ENCODE measurements around the gene RAD54L.
A peak's percentile ranks its signal among the peaks of the same experiment; 100 is the strongest.

RAD54L gene

DNA sequence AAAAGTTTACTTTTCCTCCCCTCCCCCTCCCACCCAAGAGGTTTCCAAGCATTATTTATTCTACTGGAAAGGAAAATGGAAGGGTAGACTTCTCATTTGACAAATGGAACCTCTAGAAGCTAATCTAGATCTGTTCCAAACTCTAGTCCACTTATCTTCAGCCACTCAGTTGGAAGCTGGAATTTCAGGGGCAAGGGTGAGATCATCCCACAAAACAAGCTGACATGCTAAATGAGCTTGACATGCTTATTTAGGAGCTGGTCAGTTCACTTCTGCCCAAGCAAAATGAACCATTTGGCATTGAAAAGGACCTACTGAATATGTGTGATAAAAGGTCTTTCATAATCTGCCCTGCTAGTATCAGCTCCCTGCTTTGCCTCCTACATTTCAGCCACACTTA lies 50.8 kb downstream of the RAD54L start:
- H3K4me1 ChIP-seq (ENCODE audit: low read length): peaks cover 9% of the 10 kb centered on the region
- no peaks in the 10 kb centered on the region for H3K9me3 ChIP-seq (ENCODE audit: insufficient read depth, low read length)
- no peaks in the 10 kb centered on the region for H3K27me3 ChIP-seq (ENCODE audit: low read depth, low read length)
- H3K9ac ChIP-seq (ENCODE audit: low read length): no peak overlapping the region
- H4K20me1 ChIP-seq (ENCODE audit: insufficient read depth, low read length): peaks cover 21% of the 10 kb centered on the region
- no peak for TF ChIP-seq EZH2phosphoT487 (IDR thresholded peaks at IDR 0.05; ENCODE audit: low read depth)
- TF ChIP-seq, protein P1, sequence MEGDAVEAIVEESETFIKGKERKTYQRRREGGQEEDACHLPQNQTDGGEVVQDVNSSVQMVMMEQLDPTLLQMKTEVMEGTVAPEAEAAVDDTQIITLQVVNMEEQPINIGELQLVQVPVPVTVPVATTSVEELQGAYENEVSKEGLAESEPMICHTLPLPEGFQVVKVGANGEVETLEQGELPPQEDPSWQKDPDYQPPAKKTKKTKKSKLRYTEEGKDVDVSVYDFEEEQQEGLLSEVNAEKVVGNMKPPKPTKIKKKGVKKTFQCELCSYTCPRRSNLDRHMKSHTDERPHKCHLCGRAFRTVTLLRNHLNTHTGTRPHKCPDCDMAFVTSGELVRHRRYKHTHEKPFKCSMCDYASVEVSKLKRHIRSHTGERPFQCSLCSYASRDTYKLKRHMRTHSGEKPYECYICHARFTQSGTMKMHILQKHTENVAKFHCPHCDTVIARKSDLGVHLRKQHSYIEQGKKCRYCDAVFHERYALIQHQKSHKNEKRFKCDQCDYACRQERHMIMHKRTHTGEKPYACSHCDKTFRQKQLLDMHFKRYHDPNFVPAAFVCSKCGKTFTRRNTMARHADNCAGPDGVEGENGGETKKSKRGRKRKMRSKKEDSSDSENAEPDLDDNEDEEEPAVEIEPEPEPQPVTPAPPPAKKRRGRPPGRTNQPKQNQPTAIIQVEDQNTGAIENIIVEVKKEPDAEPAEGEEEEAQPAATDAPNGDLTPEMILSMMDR (IDR thresholded peaks at IDR 0.05; ENCODE audit: low read depth, low read length): no peak
- H3K4me3 ChIP-seq (ENCODE audit: low read length): no peak overlapping the region
- H2AFZ ChIP-seq (ENCODE audit: low read depth, low read length): no peak overlapping the region
- no peak overlapping the region for H3K27ac ChIP-seq (ENCODE audit: low read length)
- H3K4me2 ChIP-seq (ENCODE audit: low read length): no peak overlapping the region
- H3K36me3 ChIP-seq (replicated peaks; ENCODE audit: low read depth, low read length): peaks cover 35% of the 10 kb centered on the region
- H3K79me2 ChIP-seq (ENCODE audit: low read length): peaks cover 57% of the 10 kb centered on the region

DNA sequence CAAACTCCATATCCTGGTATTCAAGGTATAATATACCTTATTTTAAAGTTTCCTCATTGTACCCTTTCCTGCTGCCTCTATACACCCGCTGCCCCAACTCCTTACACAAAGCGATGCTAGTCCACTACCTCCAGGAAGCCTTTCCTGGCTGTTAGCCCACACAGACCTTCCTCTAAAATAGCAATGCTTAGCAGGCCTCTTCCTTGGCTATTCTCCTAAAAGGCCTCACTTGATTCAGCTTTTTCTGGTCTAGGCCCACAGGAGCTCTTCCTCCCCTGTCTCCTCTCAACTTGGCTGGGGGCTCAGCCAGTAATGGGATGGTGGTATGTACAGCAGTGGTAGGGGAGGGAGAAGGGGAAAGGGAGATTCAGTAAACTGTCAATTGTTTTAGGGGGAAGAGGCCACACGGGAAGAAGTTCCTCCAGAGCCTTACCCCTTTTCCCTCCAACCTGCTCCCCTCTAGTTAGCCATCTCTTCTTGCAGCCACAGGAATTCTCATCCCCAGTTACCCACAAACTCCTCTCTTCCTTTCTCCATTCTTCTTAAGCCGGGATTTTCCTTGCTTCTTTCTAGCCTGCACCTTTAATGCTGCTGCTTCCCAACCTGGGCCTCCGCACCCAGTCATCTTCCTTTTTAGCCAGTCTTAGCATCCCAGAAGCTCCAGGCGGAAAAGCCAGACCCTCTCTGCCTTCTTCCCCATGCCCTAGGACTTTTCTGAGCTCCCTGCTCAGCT lies 53.3 kb downstream of the RAD54L start:
- H3K27me3 ChIP-seq (ENCODE audit: low read depth, low read length): no peaks in the 10 kb centered on the region
- H3K4me1 ChIP-seq (ENCODE audit: low read length): peaks cover 9% of the 10 kb centered on the region
- no peak overlapping the region for H2AFZ ChIP-seq (ENCODE audit: low read depth, low read length)
- no peak for TF ChIP-seq EZH2phosphoT487 (IDR thresholded peaks at IDR 0.05; ENCODE audit: low read depth)
- TF ChIP-seq, protein P1 (IDR thresholded peaks at IDR 0.05; ENCODE audit: low read depth, low read length): no peak
- H3K9ac ChIP-seq (ENCODE audit: low read length): peak overlapping the region; percentile 99
- H3K79me2 ChIP-seq (ENCODE audit: low read length): peaks cover 81% of the 10 kb centered on the region
- H3K9me3 ChIP-seq (ENCODE audit: insufficient read depth, low read length): no peaks in the 10 kb centered on the region
- H3K4me3 ChIP-seq (ENCODE audit: low read length): peak overlapping the region; percentile 98
- H4K20me1 ChIP-seq (ENCODE audit: insufficient read depth, low read length): peaks cover 21% of the 10 kb centered on the region
- peaks cover 35% of the 10 kb centered on the region for H3K36me3 ChIP-seq (replicated peaks; ENCODE audit: low read depth, low read length)
- peak overlapping the region; percentile 82 for H3K4me2 ChIP-seq (ENCODE audit: low read length)
- H3K27ac ChIP-seq (ENCODE audit: low read length): no peak overlapping the region; the same call in 1 of the 2 replicates

DNA sequence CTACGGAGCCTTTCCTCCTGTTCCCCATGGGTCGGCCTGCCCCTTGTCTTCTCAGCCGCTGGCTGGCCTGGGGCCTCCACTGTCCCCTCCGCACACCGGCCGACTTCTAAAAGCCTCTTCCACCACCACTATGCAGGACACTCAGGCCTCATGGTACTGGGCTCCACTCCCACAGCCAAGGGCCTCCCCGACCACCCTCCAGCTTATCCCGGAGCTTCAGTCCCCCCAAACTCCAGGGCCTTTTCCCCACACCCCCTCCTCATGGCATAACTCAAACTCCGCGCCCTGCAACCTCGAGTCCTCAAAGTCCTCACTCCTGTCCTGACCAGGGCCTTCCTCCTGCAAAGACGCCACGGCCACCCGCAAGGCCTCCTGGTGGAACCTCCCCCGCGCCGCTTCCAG lies 53.8 kb downstream of the RAD54L start:
- Histone ChIP-seq H3K36me3 (replicated peaks; ENCODE audit: low read depth, low read length) (peaks cover 37% of the 10 kb centered on the region), H3K9ac (ENCODE audit: low read length) (peak overlapping the region; percentile 99), H3K4me1 (ENCODE audit: low read length) (peaks cover 13% of the 10 kb centered on the region), H3K27me3 (ENCODE audit: low read depth, low read length) (no peaks in the 10 kb centered on the region), H3K9me3 (ENCODE audit: insufficient read depth, low read length) (no peaks in the 10 kb centered on the region), H2AFZ (ENCODE audit: low read depth, low read length) (no peak overlapping the region), H3K27ac (ENCODE audit: low read length) (peak overlapping the region; percentile 93), H4K20me1 (ENCODE audit: insufficient read depth, low read length) (peaks cover 21% of the 10 kb centered on the region), H3K79me2 (ENCODE audit: low read length) (peaks cover 87% of the 10 kb centered on the region), H3K4me3 (ENCODE audit: low read length) (peak overlapping the region; percentile 98), H3K4me2 (ENCODE audit: low read length) (peak overlapping the region; percentile 82)
- no peak for TF ChIP-seq EZH2phosphoT487 (IDR thresholded peaks at IDR 0.05; ENCODE audit: low read depth)
- TF ChIP-seq, protein P1 (IDR thresholded peaks at IDR 0.05; ENCODE audit: low read depth, low read length): no peak

DNA sequence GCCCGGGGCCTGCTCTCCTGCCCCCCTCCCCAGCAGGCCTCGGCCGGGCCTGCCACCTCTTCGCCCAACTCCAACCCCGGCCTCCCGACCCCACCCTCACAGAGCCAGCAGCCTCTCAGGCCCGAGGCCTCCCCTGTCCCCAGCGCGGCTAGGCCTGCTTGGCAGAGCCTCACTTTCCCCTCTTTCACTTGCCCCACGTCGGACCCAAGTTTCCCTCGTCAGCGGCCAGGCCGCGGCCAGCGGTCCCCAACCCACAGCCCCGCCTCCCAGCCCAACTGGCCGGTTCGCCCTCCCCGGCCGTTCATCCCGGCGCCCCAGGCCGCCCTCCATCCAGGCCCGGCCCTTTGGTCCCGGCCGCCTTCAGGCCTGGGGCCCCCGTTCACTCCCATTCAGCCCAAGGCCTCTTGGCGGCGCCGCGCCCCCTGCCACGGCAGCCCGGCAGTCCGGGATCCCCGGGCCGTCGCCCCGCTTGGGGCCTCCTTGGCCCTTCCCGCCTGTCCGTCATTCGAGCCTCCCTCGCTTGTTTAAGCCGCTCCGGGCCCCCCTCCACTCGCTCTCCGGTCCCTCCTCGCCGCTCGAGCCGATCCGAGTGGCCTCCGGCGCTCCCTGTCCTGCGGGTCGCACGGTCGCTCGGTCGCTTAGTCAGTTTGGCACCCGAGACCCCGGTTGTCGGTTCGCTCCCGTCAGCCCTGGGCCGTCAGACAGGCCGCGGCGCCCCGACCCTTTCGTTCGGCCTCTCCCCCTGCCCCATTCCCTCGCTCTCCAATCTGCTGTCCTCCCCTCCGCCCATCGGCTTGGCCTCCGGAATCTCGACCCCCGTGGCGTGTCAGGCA lies 54.5 kb downstream of the RAD54L start:
- peak overlapping the region; percentile 98 for H3K4me3 ChIP-seq (ENCODE audit: low read length)
- peaks cover 26% of the 10 kb centered on the region for H4K20me1 ChIP-seq (ENCODE audit: insufficient read depth, low read length)
- H3K36me3 ChIP-seq (replicated peaks; ENCODE audit: low read depth, low read length): peaks cover 34% of the 10 kb centered on the region
- H2AFZ ChIP-seq (ENCODE audit: low read depth, low read length): no peak overlapping the region
- H3K79me2 ChIP-seq (ENCODE audit: low read length): peaks cover 93% of the 10 kb centered on the region
- H3K9ac ChIP-seq (ENCODE audit: low read length): peak overlapping the region; percentile 99
- H3K9me3 ChIP-seq (ENCODE audit: insufficient read depth, low read length): no peaks in the 10 kb centered on the region
- no peaks in the 10 kb centered on the region for H3K27me3 ChIP-seq (ENCODE audit: low read depth, low read length)
- TF ChIP-seq EZH2phosphoT487 (IDR thresholded peaks at IDR 0.05; ENCODE audit: low read depth): no peak
- TF ChIP-seq, protein P1 (IDR thresholded peaks at IDR 0.05; ENCODE audit: low read depth, low read length): peak; percentile 45
- H3K4me2 ChIP-seq (ENCODE audit: low read length): peak overlapping the region; percentile 82
- H3K27ac ChIP-seq (ENCODE audit: low read length): peak overlapping the region; percentile 93
- H3K4me1 ChIP-seq (ENCODE audit: low read length): peaks cover 13% of the 10 kb centered on the region

All from OCI-LY3 (cell line).